Measurements from ENCODE around the gene DCLK2. TPM values are rescaled to one million over a fixed set of nuclear protein-coding genes. Genes with fewer than 3 reads are reported as not detected.

The DCLK2 gene
- total and polyA plus RNA-seq, 2 of the 8 experiments (the other 6 are each of a cell fraction or from before 2014, with no cell fraction given) = 0.32 to 0.37 TPM

- no peak for TF ChIP-seq CTCF (IDR thresholded peaks at IDR 0.05; ENCODE audit: control extremely low read depth in 1 of 3, insufficient read depth in 1 of 3, low read depth in 1 of 3, low read length in 3 of 3)
- TF ChIP-seq CTBP2 (IDR thresholded peaks at IDR 0.05; ENCODE audit: borderline replicate concordance, insufficient read depth, insufficient read length, low read length) = no peak
- no peak for TF ChIP-seq ZNF274 (IDR thresholded peaks at IDR 0.05; ENCODE audit: borderline replicate concordance, extremely low read depth, low read length)
- TF ChIP-seq SAP30 (IDR thresholded peaks at IDR 0.05; ENCODE audit: insufficient read depth, insufficient replicate concordance, low read length) = no peak
- TF ChIP-seq GTF2F1 (IDR thresholded peaks at IDR 0.05; ENCODE audit: borderline replicate concordance, low read depth, low read length) = no peak
- TF ChIP-seq NANOG (IDR thresholded peaks at IDR 0.05; ENCODE audit: insufficient read depth, low read depth, low read length, poor library complexity, severe bottlenecking) = no peak
- TF ChIP-seq RXRA (IDR thresholded peaks at IDR 0.05; ENCODE audit: insufficient read depth, low read depth, low read length) = no peak
- no peak for TF ChIP-seq CHD2 (IDR thresholded peaks at IDR 0.05; ENCODE audit: low read length)
Measured at GRCh38 chr4:150173982-150174398, 95.7 kb downstream of the DCLK2 start (continued).
